PC-3 (cell line): ENCODE results near the gene PAPOLA. TPM values are rescaled to one million over a fixed set of nuclear protein-coding genes. Genes with fewer than 3 reads are reported as not detected.

Experiments
- ATAC-seq: fragments of 200-7000 bp; cut with Tn5 transposase; 2 replicates; pipeline ENCODE4 v1.9.1; 2020; ENCODE audit warnings: mild to moderate bottlenecking, moderate library complexity
- BruUV-seq: library from RNA; stranded (reverse); fragments of 400-500 nt; replicated peaks from 2 replicates; lab custom pipeline; 2021; lab: Mats Ljungman, UMichigan
- CTCF ChIA-PET: fragments of 300-600 bp; sonication (Branson Sonifier 250); formaldehyde crosslinking; loops from one replicate; lab custom pipeline; 2022; ENCODE audit warnings: antibody characterized with exemption; lab: Charles Lee
- POLR2A ChIA-PET: fragments of 300-600 bp; sonication (Branson Sonifier 250); formaldehyde crosslinking; loops from one replicate; lab custom pipeline; 2022; ENCODE audit warnings: antibody characterized with exemption; ENCODE audit not compliant: unreplicated experiment; lab: Charles Lee
- DNase-seq: peaks from one replicate; pipeline ENCODE4 v3.0.0-alpha.2; 2015
- H2AFZ ChIP-seq: fragments of 300-600 bp; sonication (generic); 2 replicates; pipeline ENCODE4 v1.6.0; 2016; ENCODE audit warnings: antibody characterized with exemption, low read length
- H3F3A ChIP-seq: fragments of 300-600 bp; sonication (generic); one replicate; pipeline ENCODE4 v1.6.0; 2017; ENCODE audit warnings: antibody characterized with exemption, low read length, control low read depth, mild to moderate bottlenecking; ENCODE audit not compliant: unreplicated experiment
- H3K27ac ChIP-seq: fragments of 300-600 bp; sonication (generic); 2 replicates; pipeline ENCODE4 v1.5.1; 2016; ENCODE audit warnings: mild to moderate bottlenecking, low read length
- H3K27me3 ChIP-seq: fragments of 300-600 bp; sonication (generic); 2 replicates; pipeline ENCODE4 v1.6.1; 2016; ENCODE audit warnings: low read length, mixed read lengths
- H3K36me3 ChIP-seq: fragments of 300-600 bp; sonication (generic); 2 replicates; pipeline ENCODE4 v1.6.1; 2016; ENCODE audit warnings: low read depth, mixed run types, low read length, mixed read lengths
- H3K4me1 ChIP-seq: fragments of 300-600 bp; sonication (generic); 2 replicates; pipeline ENCODE4 v1.5.1; 2016; ENCODE audit warnings: low read length; ENCODE audit not compliant: insufficient read depth
- H3K4me2 ChIP-seq: fragments of 300-600 bp; sonication (generic); 2 replicates; pipeline ENCODE4 v1.6.0; 2016; ENCODE audit warnings: low read length
- H3K4me3 ChIP-seq: fragments of 300-600 bp; sonication (generic); 2 replicates; pipeline ENCODE4 v1.5.1; 2016; ENCODE audit warnings: mild to moderate bottlenecking, low read length, mixed read lengths
- H3K79me2 ChIP-seq: fragments of 300-600 bp; sonication (generic); 2 replicates; pipeline ENCODE4 v1.6.1; 2017; ENCODE audit warnings: low read length, mixed read lengths
- H3K9ac ChIP-seq: fragments of 300-600 bp; sonication (generic); 2 replicates; pipeline ENCODE4 v1.6.0; 2016; ENCODE audit warnings: mild to moderate bottlenecking, low read length
- H3K9me2 ChIP-seq: fragments of 300-600 bp; sonication (generic); replicated peaks from 2 replicates; pipeline ENCODE4 v1.6.1; 2016; ENCODE audit warnings: mixed run types, low read length, mixed read lengths
- H3K9me3 ChIP-seq: fragments of 300-600 bp; sonication (generic); 2 replicates; pipeline ENCODE4 v1.6.1; 2016; ENCODE audit warnings: low read length, mixed read lengths
- H4K20me1 ChIP-seq: fragments of 300-600 bp; sonication (generic); 2 replicates; pipeline ENCODE4 v1.6.1; 2016; ENCODE audit warnings: low read length, mixed read lengths
- EZH2 ChIP-seq: fragments of 300-600 bp; sonication (generic); IDR thresholded peaks from one replicate; pipeline ENCODE4 v1.6.1; 2017; ENCODE audit warnings: antibody characterized with exemption, mild to moderate bottlenecking, low read length; ENCODE audit not compliant: unreplicated experiment
- EZH2phosphoT487 ChIP-seq: fragments of 300-600 bp; sonication (generic); IDR thresholded peaks from 2 replicates; pipeline ENCODE4 v1.6.1; 2018; ENCODE audit warnings: mild to moderate bottlenecking, antibody characterized with exemption, low read length, borderline replicate concordance
- intact Hi-C: fragments of 100-400 bp; cut with micrococcal nuclease; formaldehyde crosslinking; loops from 2 replicates; pipeline ENCODE4 v1.9.0; 2023
- total RNA-seq: library from RNA; depleted of rRNA; stranded (reverse); fragments of >200 nt; gene quantifications from 2 replicates; pipeline ENCODE4 v1.2.3, GENCODE V29; 2014
- TF ChIP-seq, protein P1 (sequence below): fragments of 300-600 bp; sonication (generic); conservative IDR thresholded peaks from 2 replicates; pipeline ENCODE4 v1.5.1; 2017; ENCODE audit warnings: antibody characterized with exemption, low read depth, mild to moderate bottlenecking, low read length

Gene PAPOLA
- total RNA-seq, 1 experiment from 2014 or later: 111 TPM

- no TSS peak for BruUV-seq
- Histone ChIP-seq H3K36me3 (no peaks in the 10 kb centered on the region), H3K4me1 (peaks cover 4% of the 10 kb centered on the region; the same call in 1 of the 2 replicates), H3K79me2 (peaks cover 100% of the 10 kb centered on the region), H3K9me3 (no peaks in the 10 kb centered on the region), H3K27ac (no peak overlapping the region), H3K4me3 (no peak overlapping the region), H3K9ac (no peak overlapping the region), H2AFZ (no peak overlapping the region), H3F3A (no peaks in the 10 kb centered on the region), H3K9me2 (no peaks in the 10 kb centered on the region), H3K4me2 (no peak overlapping the region), H3K27me3 (no peaks in the 10 kb centered on the region), H4K20me1 (peaks cover 90% of the 10 kb centered on the region)
- POLR2A ChIA-PET: no interaction called here
- CTCF ChIA-PET: no interaction called here
- no peak for ATAC-seq
- DNase-seq: no peak
- TF ChIP-seq, protein P1, sequence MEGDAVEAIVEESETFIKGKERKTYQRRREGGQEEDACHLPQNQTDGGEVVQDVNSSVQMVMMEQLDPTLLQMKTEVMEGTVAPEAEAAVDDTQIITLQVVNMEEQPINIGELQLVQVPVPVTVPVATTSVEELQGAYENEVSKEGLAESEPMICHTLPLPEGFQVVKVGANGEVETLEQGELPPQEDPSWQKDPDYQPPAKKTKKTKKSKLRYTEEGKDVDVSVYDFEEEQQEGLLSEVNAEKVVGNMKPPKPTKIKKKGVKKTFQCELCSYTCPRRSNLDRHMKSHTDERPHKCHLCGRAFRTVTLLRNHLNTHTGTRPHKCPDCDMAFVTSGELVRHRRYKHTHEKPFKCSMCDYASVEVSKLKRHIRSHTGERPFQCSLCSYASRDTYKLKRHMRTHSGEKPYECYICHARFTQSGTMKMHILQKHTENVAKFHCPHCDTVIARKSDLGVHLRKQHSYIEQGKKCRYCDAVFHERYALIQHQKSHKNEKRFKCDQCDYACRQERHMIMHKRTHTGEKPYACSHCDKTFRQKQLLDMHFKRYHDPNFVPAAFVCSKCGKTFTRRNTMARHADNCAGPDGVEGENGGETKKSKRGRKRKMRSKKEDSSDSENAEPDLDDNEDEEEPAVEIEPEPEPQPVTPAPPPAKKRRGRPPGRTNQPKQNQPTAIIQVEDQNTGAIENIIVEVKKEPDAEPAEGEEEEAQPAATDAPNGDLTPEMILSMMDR: no peak
- no peak for TF ChIP-seq EZH2
- intact Hi-C loops: no loop called here
Observed at GRCh38 chr14:96512602-96513397, 10.6 kb downstream of the PAPOLA start.

- H3K9ac ChIP-seq: no peak overlapping the region
- no peaks in the 10 kb centered on the region for H3K36me3 ChIP-seq
- no peaks in the 10 kb centered on the region for H3K9me3 ChIP-seq
- no peak for DNase-seq
- H3K27ac ChIP-seq: no peak overlapping the region
- H3K4me3 ChIP-seq: no peak overlapping the region
- TF ChIP-seq EZH2phosphoT487: no peak
- H3K27me3 ChIP-seq: no peaks in the 10 kb centered on the region
- no peaks in the 10 kb centered on the region for H3K9me2 ChIP-seq
- H3K4me2 ChIP-seq: no peak overlapping the region
- no TSS peak for BruUV-seq
- no peaks in the 10 kb centered on the region for H3K4me1 ChIP-seq
- ChIA-PET POLR2A (no interaction called here), CTCF (no interaction called here)
- peaks cover 100% of the 10 kb centered on the region for H3K79me2 ChIP-seq
- no peaks in the 10 kb centered on the region for H3F3A ChIP-seq
- H2AFZ ChIP-seq: no peak overlapping the region
- no peak for ATAC-seq
- H4K20me1 ChIP-seq: peaks cover 79% of the 10 kb centered on the region
- intact Hi-C loops: no loop called here
Observed at GRCh38 chr14:96514694-96515093, 12.5 kb downstream of the PAPOLA start.

DNA sequence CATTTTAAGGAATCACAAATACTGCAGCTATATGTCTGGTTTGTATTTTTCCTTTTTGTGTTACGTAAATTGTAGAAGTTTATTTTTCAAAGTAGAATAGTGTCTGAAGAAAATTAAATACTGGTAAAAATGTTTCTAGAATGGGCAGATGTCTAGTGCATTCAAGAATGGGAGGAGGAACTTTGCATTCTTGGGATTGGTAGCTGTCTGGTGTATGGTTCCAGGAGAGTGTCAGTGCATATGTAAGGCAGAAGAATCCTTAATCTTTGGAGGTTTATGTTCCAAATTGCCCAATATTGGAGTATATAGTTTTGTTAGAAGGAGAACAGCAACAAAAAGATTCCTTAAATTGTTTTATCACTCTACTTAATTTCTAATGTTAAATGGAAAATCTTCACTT is 13.5 kb downstream of the PAPOLA start:
- no peak overlapping the region for H2AFZ ChIP-seq
- H3K4me2 ChIP-seq: no peak overlapping the region
- H3K27me3 ChIP-seq: no peaks in the 10 kb centered on the region
- peaks cover 99% of the 10 kb centered on the region for H3K79me2 ChIP-seq
- peaks cover 73% of the 10 kb centered on the region for H4K20me1 ChIP-seq
- H3K9ac ChIP-seq: no peak overlapping the region
- no peak overlapping the region for H3K27ac ChIP-seq
- H3F3A ChIP-seq: no peaks in the 10 kb centered on the region
- H3K36me3 ChIP-seq: peaks cover 2% of the 10 kb centered on the region
- BruUV-seq: no TSS peak
- intact Hi-C loops: no loop called here
- ChIA-PET CTCF (interaction anchor here (0.6 kb wide), 1 partner anchor 9 kb away, joined by 7 read pairs; no protein-coding TSS in a partner anchor), POLR2A (no interaction called here)
- no peak overlapping the region for H3K4me3 ChIP-seq
- no peaks in the 10 kb centered on the region for H3K9me2 ChIP-seq
- no peak for DNase-seq
- no peaks in the 10 kb centered on the region for H3K9me3 ChIP-seq
- ATAC-seq: no peak
- TF ChIP-seq, protein P1: no peak
- TF ChIP-seq EZH2 (no peak), EZH2phosphoT487 (no peak)
- no peaks in the 10 kb centered on the region for H3K4me1 ChIP-seq
